Left ventricle myocardium inferior (tissue), 1 donor: ENCODE results near the gene FBXO34. TPM values are rescaled to one million over a fixed set of nuclear protein-coding genes. Genes with fewer than 3 reads are reported as not detected.
"Not testable (repeated sequence)": the region's sequence is repeated elsewhere in the genome, so short reads cannot be mapped to it uniquely, and the experiment has no call there.

Source experiments
- DNase-seq: peaks from one replicate; pipeline ENCODE4 v3.0.0-alpha.2; 2020
- H3K27ac ChIP-seq: fragments of 200-600 bp; replicated peaks from 2 replicates; pipeline ENCODE4 v1.8.0; 2021
- H3K27me3 ChIP-seq: fragments of 200-600 bp; 2 replicates; pipeline ENCODE4 v1.8.0; 2021; ENCODE audit warnings: low read depth
- H3K36me3 ChIP-seq: fragments of 200-600 bp; 2 replicates; pipeline ENCODE4 v1.8.0; 2021
- H3K4me1 ChIP-seq: fragments of 200-600 bp; 2 replicates; pipeline ENCODE4 v1.8.0; 2021
- H3K4me3 ChIP-seq: fragments of 200-600 bp; 2 replicates; pipeline ENCODE4 v1.8.0; 2021; ENCODE audit warnings: mild to moderate bottlenecking, moderate library complexity
- H3K9me3 ChIP-seq: fragments of 200-600 bp; replicated peaks from 2 replicates; pipeline ENCODE4 v1.8.0; 2021
- CTCF ChIP-seq: fragments of 200-600 bp; IDR thresholded peaks from 2 replicates; pipeline ENCODE4 v1.8.0; 2021; ENCODE audit warnings: antibody characterized with exemption, mild to moderate bottlenecking, borderline replicate concordance
- intact Hi-C: fragments of 100-400 bp; cut with micrococcal nuclease; formaldehyde crosslinking; loops from one replicate; pipeline ENCODE4 v1.11.0; 2022
- total RNA-seq: library from RNA; stranded (reverse); fragmentation: NEBNext Ultra II Directional; extraction: Animal tissue kit (Norgen Biotek cat#: 25700); gene quantifications from one replicate; pipeline ENCODE4 v1.2.1, GENCODE V29; 2021
- donor health status: DM: no; HTN: yes; CAD: no; lungs with severe emphysema.

FBXO34 gene
- total RNA-seq, 1 donor from 2014 or later: 22.4 TPM

- peaks cover 43% of the 10 kb centered on the region for H3K4me1 ChIP-seq
- H3K4me3 ChIP-seq: no peak overlapping the region
- peaks cover 63% of the 10 kb centered on the region for H3K36me3 ChIP-seq
- DNase-seq: no peak
- intact Hi-C loops: no loop called here
- H3K9me3 ChIP-seq: no peaks in the 10 kb centered on the region
- H3K27me3 ChIP-seq: no peaks in the 10 kb centered on the region
- TF ChIP-seq CTCF: no peak
- peak overlapping the region; percentile 75 for H3K27ac ChIP-seq
Observed at GRCh38 chr14:55382483-55382882, 111.3 kb downstream of the FBXO34 start.

- H3K9me3 ChIP-seq, DNase-seq, intact Hi-C loops, H3K27me3 ChIP-seq: not testable (repeated sequence)
- Histone ChIP-seq H3K4me1 (peaks cover 43% of the 10 kb centered on the region), H3K36me3 (peaks cover 63% of the 10 kb centered on the region), H3K4me3 (peak overlapping the region; percentile 3), H3K27ac (peak overlapping the region; percentile 75)
Observed at GRCh38 chr14:55383056-55383466, 111.8 kb downstream of the FBXO34 start.

GRCh38 chr14:55383541-55384140 is 112.4 kb downstream of the FBXO34 start:
- Histone ChIP-seq H3K4me1 (peaks cover 43% of the 10 kb centered on the region), H3K27me3 (no peaks in the 10 kb centered on the region), H3K4me3 (peak overlapping the region; percentile 3), H3K36me3 (peaks cover 59% of the 10 kb centered on the region), H3K27ac (peak overlapping the region; percentile 75), H3K9me3 (no peaks in the 10 kb centered on the region)
- DNase-seq: no peak
- intact Hi-C loops: no loop called here
- no peak for TF ChIP-seq CTCF

GRCh38 chr14:55384536-55384935 is 113.3 kb downstream of the FBXO34 start:
- peaks cover 43% of the 10 kb centered on the region for H3K4me1 ChIP-seq
- H3K4me3 ChIP-seq: no peak overlapping the region
- no peaks in the 10 kb centered on the region for H3K27me3 ChIP-seq
- H3K36me3 ChIP-seq: peaks cover 59% of the 10 kb centered on the region
- no peak for DNase-seq
- peak overlapping the region; percentile 75 for H3K27ac ChIP-seq
- no peaks in the 10 kb centered on the region for H3K9me3 ChIP-seq
- no peak for TF ChIP-seq CTCF
- intact Hi-C loops: no loop called here

GRCh38 chr14:55386037-55386808 is 115.0 kb downstream of the FBXO34 start:
- H3K4me3 ChIP-seq: peak overlapping the region; percentile 32
- peak overlapping the region; percentile 75 for H3K27ac ChIP-seq
- H3K9me3 ChIP-seq: no peaks in the 10 kb centered on the region
- no peak for DNase-seq
- H3K4me1 ChIP-seq: peaks cover 43% of the 10 kb centered on the region
- H3K27me3 ChIP-seq: no peaks in the 10 kb centered on the region
- H3K36me3 ChIP-seq: peaks cover 57% of the 10 kb centered on the region
- intact Hi-C loops: no loop called here
- no peak for TF ChIP-seq CTCF

GRCh38 chr14:55387121-55387520 is 115.9 kb downstream of the FBXO34 start:
- no peak for DNase-seq
- H3K4me3 ChIP-seq: no peak overlapping the region
- H3K27me3 ChIP-seq: no peaks in the 10 kb centered on the region
- peaks cover 40% of the 10 kb centered on the region for H3K4me1 ChIP-seq
- H3K27ac ChIP-seq: peak overlapping the region; percentile 75
- no peaks in the 10 kb centered on the region for H3K9me3 ChIP-seq
- peaks cover 51% of the 10 kb centered on the region for H3K36me3 ChIP-seq
- intact Hi-C loops: no loop called here
- TF ChIP-seq CTCF: no peak
